Neuron (in vitro differentiated cells): Measurements from ENCODE around the gene PDE4D.

ENCODE experiments used
- H2AFZ ChIP-seq: one replicate; pipeline ENCODE4 v1.6.1; 2013; ENCODE audit warnings: low read depth, mild to moderate bottlenecking, inconsistent platforms, low read length, moderate library complexity
- H3K27me3 ChIP-seq: one replicate; pipeline ENCODE4 v1.6.1; 2013; ENCODE audit warnings: low read length; ENCODE audit not compliant: insufficient read depth
- H3K36me3 ChIP-seq: one replicate; pipeline ENCODE4 v1.6.1; 2013; ENCODE audit warnings: low read length; ENCODE audit not compliant: insufficient read depth
- H3K4me1 ChIP-seq: one replicate; pipeline ENCODE4 v1.6.1; 2013; ENCODE audit warnings: low read length; ENCODE audit not compliant: insufficient read depth
- H3K4me3 ChIP-seq: 2 replicates; pipeline ENCODE4 v1.5.1; 2013; ENCODE audit warnings: mild to moderate bottlenecking, low read length, moderate library complexity
- H3K9me3 ChIP-seq: one replicate; pipeline ENCODE4 v1.6.1; 2013; ENCODE audit warnings: low read length

PDE4D gene

GRCh38 chr5:59496524-59497134, 396.9 kb downstream of the PDE4D start:
- Histone ChIP-seq H3K9me3 (peaks cover 12% of the 10 kb centered on the region), H3K4me3 (no peak overlapping the region), H3K36me3 (no peaks in the 10 kb centered on the region), H3K4me1 (no peaks in the 10 kb centered on the region), H3K27me3 (no peaks in the 10 kb centered on the region), H2AFZ (no peak overlapping the region)

- H3K4me3 ChIP-seq = no peak overlapping the region
- no peaks in the 10 kb centered on the region for H3K36me3 ChIP-seq
- no peaks in the 10 kb centered on the region for H3K27me3 ChIP-seq
- peaks cover 5% of the 10 kb centered on the region for H3K9me3 ChIP-seq
- peaks cover 5% of the 10 kb centered on the region for H3K4me1 ChIP-seq
- H2AFZ ChIP-seq = no peak overlapping the region
Measured at GRCh38 chr5:59491945-59492344, 401.6 kb downstream of the PDE4D start.

- no peak overlapping the region for H2AFZ ChIP-seq
- H3K4me3 ChIP-seq = no peak overlapping the region
- H3K9me3 ChIP-seq = no peaks in the 10 kb centered on the region
- H3K4me1 ChIP-seq = peaks cover 13% of the 10 kb centered on the region
- H3K27me3 ChIP-seq = no peaks in the 10 kb centered on the region
- H3K36me3 ChIP-seq = no peaks in the 10 kb centered on the region
Measured at GRCh38 chr5:59489551-59489950, 404.0 kb downstream of the PDE4D start.

GRCh38 chr5:59487772-59488729, 405.5 kb downstream of the PDE4D start:
- no peaks in the 10 kb centered on the region for H3K36me3 ChIP-seq
- peaks cover 13% of the 10 kb centered on the region for H3K4me1 ChIP-seq
- no peaks in the 10 kb centered on the region for H3K9me3 ChIP-seq
- H2AFZ ChIP-seq = no peak overlapping the region
- H3K4me3 ChIP-seq = no peak overlapping the region
- H3K27me3 ChIP-seq = no peaks in the 10 kb centered on the region

GRCh38 chr5:59487068-59487686, 406.3 kb downstream of the PDE4D start:
- Histone ChIP-seq H3K4me3 (no peak overlapping the region), H3K27me3 (no peaks in the 10 kb centered on the region), H2AFZ (no peak overlapping the region), H3K4me1 (peaks cover 13% of the 10 kb centered on the region), H3K9me3 (no peaks in the 10 kb centered on the region), H3K36me3 (no peaks in the 10 kb centered on the region)

GRCh38 chr5:59486508-59486907, 407.0 kb downstream of the PDE4D start:
- Histone ChIP-seq H3K27me3 (no peaks in the 10 kb centered on the region), H3K4me3 (no peak overlapping the region), H3K36me3 (no peaks in the 10 kb centered on the region)

GRCh38 chr5:59485629-59486439, 407.7 kb downstream of the PDE4D start:
- Histone ChIP-seq H3K9me3 (no peaks in the 10 kb centered on the region), H3K36me3 (no peaks in the 10 kb centered on the region), H3K4me1 (peaks cover 13% of the 10 kb centered on the region), H3K27me3 (no peaks in the 10 kb centered on the region), H2AFZ (no peak overlapping the region), H3K4me3 (no peak overlapping the region)

More at GRCh38 chr5:59486508-59486907, 407.0 kb downstream of the PDE4D start:
- Histone ChIP-seq H3K4me1 (peaks cover 13% of the 10 kb centered on the region), H2AFZ (no peak overlapping the region), H3K9me3 (no peaks in the 10 kb centered on the region)

GRCh38 chr5:59485107-59485506, 408.4 kb downstream of the PDE4D start:
- no peak overlapping the region for H3K4me3 ChIP-seq
- H3K36me3 ChIP-seq = no peaks in the 10 kb centered on the region
- peaks cover 13% of the 10 kb centered on the region for H3K4me1 ChIP-seq
- no peaks in the 10 kb centered on the region for H3K9me3 ChIP-seq
- no peaks in the 10 kb centered on the region for H3K27me3 ChIP-seq
- no peak overlapping the region for H2AFZ ChIP-seq

GRCh38 chr5:59484618-59485017, 408.9 kb downstream of the PDE4D start:
- Histone ChIP-seq H3K4me1 (peaks cover 13% of the 10 kb centered on the region), H3K36me3 (no peaks in the 10 kb centered on the region), H3K27me3 (no peaks in the 10 kb centered on the region), H3K9me3 (no peaks in the 10 kb centered on the region), H3K4me3 (no peak overlapping the region), H2AFZ (no peak overlapping the region)

- Histone ChIP-seq H3K4me1 (peaks cover 13% of the 10 kb centered on the region), H3K9me3 (no peaks in the 10 kb centered on the region), H2AFZ (no peak overlapping the region), H3K27me3 (no peaks in the 10 kb centered on the region), H3K4me3 (no peak overlapping the region), H3K36me3 (no peaks in the 10 kb centered on the region)
Measured at GRCh38 chr5:59483971-59484472, 409.5 kb downstream of the PDE4D start.

GRCh38 chr5:59479086-59479485, 414.4 kb downstream of the PDE4D start:
- Histone ChIP-seq H2AFZ (no peak overlapping the region), H3K4me3 (no peak overlapping the region), H3K36me3 (no peaks in the 10 kb centered on the region), H3K27me3 (no peaks in the 10 kb centered on the region), H3K4me1 (no peaks in the 10 kb centered on the region), H3K9me3 (peaks cover 2% of the 10 kb centered on the region)

GRCh38 chr5:59474324-59474723, 419.2 kb downstream of the PDE4D start:
- Histone ChIP-seq H3K4me3 (no peak overlapping the region), H3K9me3 (peaks cover 2% of the 10 kb centered on the region), H3K4me1 (no peaks in the 10 kb centered on the region), H2AFZ (no peak overlapping the region), H3K27me3 (no peaks in the 10 kb centered on the region), H3K36me3 (no peaks in the 10 kb centered on the region)
